ENCODE data around the gene FAM219A. TPM values are rescaled to one million over a fixed set of nuclear protein-coding genes. Genes with fewer than 3 reads are reported as not detected.
"Not testable (repeated sequence)": the region's sequence is repeated elsewhere in the genome, so short reads cannot be mapped to it uniquely, and the experiment has no call there.

FAM219A gene
- total RNA-seq, 6 donors from 2014 or later = 10.0 to 33.0 (median 15.2) TPM

DNA sequence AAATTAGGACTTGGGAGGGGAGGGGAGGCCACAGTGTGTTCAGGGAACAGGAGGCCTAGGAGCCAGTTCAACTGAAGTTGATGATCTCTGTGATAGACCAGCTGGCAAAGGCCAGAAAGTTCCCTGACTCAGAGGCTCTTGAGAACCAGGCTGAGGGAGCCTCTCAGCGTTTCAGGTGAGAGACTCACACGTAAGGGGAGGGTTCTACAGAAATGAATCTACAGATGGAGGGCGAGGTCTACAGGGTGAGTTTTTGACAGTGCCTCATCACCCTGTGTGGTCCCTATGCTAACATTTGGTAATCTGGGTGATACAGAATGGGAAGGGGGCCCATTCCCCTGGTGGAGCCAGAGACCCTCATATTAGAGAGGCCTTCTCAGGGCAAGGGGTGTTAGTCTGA is 32.4 kb upstream of the FAM219A start:
- 45 to 67% methylated on average over 3 of the region's 3 CpGs for WGBS, 2 donors
- H3K27ac ChIP-seq = no peak overlapping the region
- H3K4me3 ChIP-seq = no peak overlapping the region
- H3K9me3 ChIP-seq = no peaks in the 10 kb centered on the region
- H3K27me3 ChIP-seq = no peaks in the 10 kb centered on the region
- TF ChIP-seq, protein P1, sequence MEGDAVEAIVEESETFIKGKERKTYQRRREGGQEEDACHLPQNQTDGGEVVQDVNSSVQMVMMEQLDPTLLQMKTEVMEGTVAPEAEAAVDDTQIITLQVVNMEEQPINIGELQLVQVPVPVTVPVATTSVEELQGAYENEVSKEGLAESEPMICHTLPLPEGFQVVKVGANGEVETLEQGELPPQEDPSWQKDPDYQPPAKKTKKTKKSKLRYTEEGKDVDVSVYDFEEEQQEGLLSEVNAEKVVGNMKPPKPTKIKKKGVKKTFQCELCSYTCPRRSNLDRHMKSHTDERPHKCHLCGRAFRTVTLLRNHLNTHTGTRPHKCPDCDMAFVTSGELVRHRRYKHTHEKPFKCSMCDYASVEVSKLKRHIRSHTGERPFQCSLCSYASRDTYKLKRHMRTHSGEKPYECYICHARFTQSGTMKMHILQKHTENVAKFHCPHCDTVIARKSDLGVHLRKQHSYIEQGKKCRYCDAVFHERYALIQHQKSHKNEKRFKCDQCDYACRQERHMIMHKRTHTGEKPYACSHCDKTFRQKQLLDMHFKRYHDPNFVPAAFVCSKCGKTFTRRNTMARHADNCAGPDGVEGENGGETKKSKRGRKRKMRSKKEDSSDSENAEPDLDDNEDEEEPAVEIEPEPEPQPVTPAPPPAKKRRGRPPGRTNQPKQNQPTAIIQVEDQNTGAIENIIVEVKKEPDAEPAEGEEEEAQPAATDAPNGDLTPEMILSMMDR (IDR thresholded peaks at IDR 0.05) = no peak
- no peak for TF ChIP-seq EP300 (IDR thresholded peaks at IDR 0.05)
- TF ChIP-seq POLR2AphosphoS5 (IDR thresholded peaks at IDR 0.05) = no peak
- no peak for TF ChIP-seq POLR2A (IDR thresholded peaks at IDR 0.05)
- DNase-seq = no peak
- H3K4me1 ChIP-seq = no peaks in the 10 kb centered on the region
- peak in 1 of 2 donors; percentile 31 for ATAC-seq (ENCODE audit: low FRiP score in 2 of 2)
- no peaks in the 10 kb centered on the region for H3K36me3 ChIP-seq

DNA sequence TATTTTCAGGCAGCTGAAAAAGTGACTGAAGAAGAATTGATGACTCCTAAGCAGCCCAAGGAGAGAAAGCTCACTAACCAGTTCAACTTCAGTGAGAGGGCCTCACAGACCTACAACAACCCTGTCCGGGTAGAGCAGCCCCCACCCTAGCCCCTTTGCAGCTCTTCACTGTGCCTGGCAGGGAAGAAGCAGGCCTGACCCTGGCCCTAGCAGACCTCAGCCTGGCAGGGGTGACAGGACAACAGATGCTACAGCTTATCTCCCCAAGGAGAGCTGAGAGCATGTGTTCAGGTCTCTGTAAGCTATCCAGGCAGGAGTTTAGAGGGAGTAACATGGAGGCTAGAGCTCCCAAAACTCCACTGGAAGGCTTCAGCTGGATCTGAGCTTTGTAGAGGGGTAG is 32.0 kb upstream of the FAM219A start:
- no peak overlapping the region for H3K27ac ChIP-seq
- no peak for ATAC-seq (ENCODE audit: low FRiP score in 2 of 2)
- no peaks in the 10 kb centered on the region for H3K36me3 ChIP-seq
- 57 to 100% methylated on average over 1 of the region's 1 CpG for WGBS, 2 donors
- H3K4me3 ChIP-seq = no peak overlapping the region
- H3K27me3 ChIP-seq = no peaks in the 10 kb centered on the region
- no peak for DNase-seq
- TF ChIP-seq POLR2A (IDR thresholded peaks at IDR 0.05) (no peak), POLR2AphosphoS5 (IDR thresholded peaks at IDR 0.05) (no peak), EP300 (IDR thresholded peaks at IDR 0.05) (no peak)
- TF ChIP-seq, protein P1 (IDR thresholded peaks at IDR 0.05) = no peak
- no peaks in the 10 kb centered on the region for H3K4me1 ChIP-seq
- no peaks in the 10 kb centered on the region for H3K9me3 ChIP-seq

DNA sequence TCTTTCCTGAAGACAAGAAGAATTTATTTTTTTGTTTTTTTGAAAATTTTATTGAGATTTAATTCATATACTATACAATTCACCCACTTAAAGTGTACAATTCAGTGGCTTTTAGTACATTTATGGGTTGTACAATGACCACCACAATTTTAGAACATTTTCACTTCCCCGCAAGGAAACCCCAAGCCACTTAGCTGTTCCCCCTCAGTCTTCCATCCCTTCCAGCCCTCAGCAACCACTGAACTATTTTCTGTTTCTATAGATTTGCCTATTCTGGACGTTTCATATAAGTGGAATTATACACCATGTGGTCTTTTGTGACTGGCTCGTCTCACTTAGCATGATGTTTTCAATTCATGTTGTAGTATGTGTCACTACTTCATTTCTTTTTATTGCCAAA is 28.2 kb upstream of the FAM219A start:
- Histone ChIP-seq H3K4me3 (no peak overlapping the region), H3K4me1 (no peaks in the 10 kb centered on the region), H3K36me3 (no peaks in the 10 kb centered on the region), H3K27ac (no peak overlapping the region), H3K27me3 (no peaks in the 10 kb centered on the region), H3K9me3 (no peaks in the 10 kb centered on the region)
- DNase-seq (no peak), ATAC-seq (ENCODE audit: low FRiP score in 2 of 2) (no peak)
- 60 to 63% methylated on average over 3 of the region's 3 CpGs for WGBS, 2 donors
- TF ChIP-seq POLR2AphosphoS5 (IDR thresholded peaks at IDR 0.05) (no peak), EP300 (IDR thresholded peaks at IDR 0.05) (no peak), POLR2A (IDR thresholded peaks at IDR 0.05) (no peak)
- TF ChIP-seq, protein P1 (IDR thresholded peaks at IDR 0.05) = no peak

DNA sequence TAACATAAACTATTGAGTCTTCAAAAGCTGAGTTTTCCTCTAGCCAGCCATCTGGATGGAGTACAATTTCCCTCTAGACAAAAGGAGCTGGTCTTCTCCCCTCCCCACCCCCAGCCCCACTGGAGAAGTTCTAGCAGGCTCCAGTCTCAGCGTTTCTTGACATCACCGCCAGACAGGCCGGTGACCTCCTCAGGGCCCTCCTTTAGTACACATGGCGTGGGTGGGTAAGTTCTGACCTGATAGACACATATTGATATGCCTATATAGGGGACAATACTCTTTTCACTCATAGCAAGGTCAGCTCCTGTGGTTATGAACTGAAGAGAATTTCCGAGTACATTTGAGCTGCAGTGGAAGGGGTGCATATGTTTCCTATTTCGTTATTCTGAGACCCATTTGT is 27.5 kb upstream of the FAM219A start:
- no peaks in the 10 kb centered on the region for H3K27me3 ChIP-seq
- H3K27ac ChIP-seq = no peak overlapping the region
- no peaks in the 10 kb centered on the region for H3K36me3 ChIP-seq
- TF ChIP-seq POLR2A (IDR thresholded peaks at IDR 0.05) (no peak), POLR2AphosphoS5 (IDR thresholded peaks at IDR 0.05) (no peak), EP300 (IDR thresholded peaks at IDR 0.05) (no peak)
- TF ChIP-seq, protein P1 (IDR thresholded peaks at IDR 0.05) = no peak
- DNase-seq (no peak), ATAC-seq (ENCODE audit: low FRiP score in 2 of 2) (no peak)
- no peaks in the 10 kb centered on the region for H3K9me3 ChIP-seq
- H3K4me3 ChIP-seq = no peak overlapping the region
- no peaks in the 10 kb centered on the region for H3K4me1 ChIP-seq
- WGBS, 2 donors = 79 to 80% methylated on average over 6 of the region's 6 CpGs

GRCh38 chr9:34484678-34485077 is 26.3 kb upstream of the FAM219A start:
- no peaks in the 10 kb centered on the region for H3K4me1 ChIP-seq
- no peaks in the 10 kb centered on the region for H3K27me3 ChIP-seq
- no peaks in the 10 kb centered on the region for H3K9me3 ChIP-seq
- ATAC-seq (ENCODE audit: low FRiP score in 2 of 2) (no peak), DNase-seq (no peak)
- H3K4me3 ChIP-seq = no peak overlapping the region
- TF ChIP-seq, protein P1 (IDR thresholded peaks at IDR 0.05) = no peak
- no peak for TF ChIP-seq EP300 (IDR thresholded peaks at IDR 0.05)
- TF ChIP-seq POLR2AphosphoS5 (IDR thresholded peaks at IDR 0.05) = no peak
- TF ChIP-seq POLR2A (IDR thresholded peaks at IDR 0.05) = no peak
- H3K27ac ChIP-seq = no peak overlapping the region
- no peaks in the 10 kb centered on the region for H3K36me3 ChIP-seq

- H3K27me3 ChIP-seq; H3K4me3 ChIP-seq; ATAC-seq (ENCODE audit: low FRiP score in 2 of 2); H3K9me3 ChIP-seq; H3K4me1 ChIP-seq; H3K36me3 ChIP-seq; H3K27ac ChIP-seq: not testable (repeated sequence)
- peak in 1 of 2 donors; percentile 65 for DNase-seq
- WGBS, 2 donors = 89 to 96% methylated on average over 14 to 20 of the region's 27 CpGs
Measured at GRCh38 chr9:34482746-34483145, 24.4 kb upstream of the FAM219A start.

- H3K4me1 ChIP-seq; DNase-seq; H3K27me3 ChIP-seq; H3K4me3 ChIP-seq; H3K27ac ChIP-seq; H3K9me3 ChIP-seq; H3K36me3 ChIP-seq; ATAC-seq (ENCODE audit: low FRiP score in 2 of 2): not testable (repeated sequence)
- 66 to 81% methylated on average over 12 to 13 of the region's 13 CpGs for WGBS, 2 donors
Measured at GRCh38 chr9:34481620-34482019, 23.2 kb upstream of the FAM219A start.

Data from upper lobe of left lung (tissue), 6 donors.